GM21381 (cell line): Measurements from ENCODE around the gene M6PR.
A peak's percentile ranks its signal among the peaks of the same experiment; 100 is the strongest.
"Not testable (repeated sequence)": the region's sequence is repeated elsewhere in the genome, so short reads cannot be mapped to it uniquely, and the experiment has no call there.

Source experiments
- ATAC-seq: cut with Tn5 transposase; IDR thresholded peaks from one replicate; pipeline ENCODE4 v1.9.1; 2021; ENCODE audit warnings: mild to moderate bottlenecking, moderate library complexity; ENCODE audit not compliant: unreplicated experiment

The M6PR gene

DNA sequence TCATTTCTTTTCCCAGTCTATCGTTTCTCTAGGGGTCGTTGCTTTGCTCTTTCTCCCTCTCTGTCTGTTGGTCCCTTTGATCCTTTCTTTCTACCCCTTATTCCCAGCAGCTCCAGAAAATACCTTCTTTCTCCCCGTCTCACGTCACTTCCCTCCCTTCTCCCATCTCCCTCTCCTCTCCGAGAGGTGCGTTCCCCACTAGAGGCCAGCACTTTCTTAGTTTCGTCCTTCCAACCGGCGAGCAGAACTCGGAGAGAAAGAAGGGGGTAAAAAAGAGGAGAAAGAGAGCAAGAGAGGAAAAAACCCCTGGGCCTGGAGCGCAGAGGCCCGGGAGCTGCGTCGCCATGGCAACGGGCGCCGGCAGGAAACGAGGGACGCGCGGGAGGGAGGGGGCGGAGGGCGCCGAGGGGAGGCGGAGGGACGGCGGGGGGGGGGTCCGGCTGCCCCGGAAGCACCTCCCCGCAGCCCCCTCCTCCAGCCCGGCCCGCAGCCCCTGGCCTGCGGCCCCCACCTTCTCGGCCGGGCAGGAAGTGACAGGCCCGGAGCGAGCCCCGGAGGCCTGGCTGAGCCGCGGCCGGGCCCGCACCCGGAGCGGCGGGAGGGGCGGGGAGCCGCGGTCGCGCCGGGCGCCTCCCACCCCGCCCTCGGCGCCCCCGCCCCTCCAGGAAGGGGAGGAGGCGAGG, 35.3 kb downstream of the M6PR start, which contains the start of gene PHC1:
TSS of gene PHC1 (plus strand) at position 477 of the 683 bp plus-strand sequence. CDS start 3,169 bp downstream, outside the sequence.
- ATAC-seq = peak; percentile 59

DNA sequence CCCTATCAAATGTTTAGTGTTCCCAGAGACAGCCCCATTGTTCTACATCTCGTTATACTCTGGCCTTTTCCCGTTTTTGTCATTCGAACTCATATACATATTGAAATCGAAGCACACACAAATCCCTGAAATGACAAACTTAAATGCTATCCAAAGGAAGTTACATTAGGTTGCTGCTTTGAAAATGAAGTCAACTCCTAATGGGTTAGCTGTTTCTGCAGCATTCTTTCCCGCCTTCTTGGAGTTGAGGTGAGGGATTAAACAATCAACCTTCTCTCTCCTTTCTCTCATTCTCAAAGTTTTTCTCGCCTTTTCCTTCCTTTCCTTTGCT, 35.8 kb downstream of the M6PR start:
- no peak for ATAC-seq

DNA sequence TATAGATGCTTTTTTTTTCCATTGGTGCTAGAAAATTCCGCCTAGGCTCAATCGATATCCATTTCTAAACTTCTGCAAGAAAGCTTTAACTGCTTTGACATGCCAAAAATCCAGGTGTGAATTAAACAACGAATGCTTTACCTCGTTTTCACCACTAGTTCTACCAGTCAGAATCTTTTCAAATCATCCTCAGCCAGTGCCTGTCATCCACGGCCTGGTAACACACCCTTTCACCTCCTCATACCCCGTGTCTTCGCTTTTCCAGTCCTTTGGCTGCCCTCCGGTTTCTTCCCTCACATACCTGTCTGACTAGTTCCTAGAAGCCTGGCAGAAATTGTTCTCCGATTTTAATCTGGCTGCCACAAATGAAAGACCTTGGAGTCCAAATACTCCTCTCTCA, 36.5 kb downstream of the M6PR start:
- no peak for ATAC-seq

DNA sequence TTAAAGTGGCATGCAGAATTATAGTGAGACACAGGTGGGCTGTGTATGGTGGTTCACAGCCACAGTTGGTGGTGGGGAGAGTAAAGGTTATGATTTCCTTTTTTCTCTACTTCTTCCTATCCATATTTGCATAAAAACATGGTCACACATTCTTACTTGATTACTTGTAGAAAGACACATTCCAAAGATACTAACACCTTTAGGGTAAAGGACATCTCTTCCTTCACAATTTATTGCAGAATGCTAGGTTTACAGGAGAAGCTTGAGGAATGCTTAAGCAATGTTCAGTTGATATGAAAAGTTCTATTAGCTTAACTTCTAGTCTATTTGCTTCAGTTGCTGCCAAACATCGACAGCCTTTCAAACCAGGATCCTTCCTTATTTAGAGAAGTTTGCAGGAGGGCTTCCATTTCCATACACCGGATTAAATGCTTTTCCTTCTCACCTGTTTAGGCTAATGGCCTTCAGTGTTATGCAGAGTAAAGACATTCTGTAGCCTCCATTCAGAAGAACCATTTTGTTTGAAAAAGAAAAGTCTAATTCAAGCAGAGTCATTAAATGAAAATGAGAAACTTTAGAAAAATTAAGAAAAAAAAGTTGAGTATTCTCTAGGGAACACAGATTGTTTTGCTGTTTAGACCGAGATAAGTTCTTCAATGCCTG, 37.7 kb downstream of the M6PR start:
- ATAC-seq = no peak

DNA sequence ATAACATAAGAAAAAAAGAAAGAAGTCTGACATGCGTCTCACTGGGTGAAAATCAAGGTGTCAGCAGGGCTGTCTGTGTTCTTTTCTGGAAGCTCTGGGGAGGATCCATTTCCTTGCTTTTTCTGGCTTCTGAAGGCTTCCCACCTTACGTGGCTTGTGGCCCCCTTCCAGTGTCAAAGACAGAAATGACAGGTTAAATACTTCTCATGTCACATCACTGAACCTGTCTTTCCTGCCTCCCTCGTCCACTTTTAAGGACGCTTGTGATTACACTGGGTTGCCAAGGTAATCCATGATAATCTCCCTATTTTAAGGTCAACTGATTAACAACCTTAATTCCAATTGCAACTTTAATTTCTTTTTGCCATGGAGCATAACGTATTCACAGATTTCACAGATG, 39.7 kb downstream of the M6PR start:
- ATAC-seq = no peak

DNA sequence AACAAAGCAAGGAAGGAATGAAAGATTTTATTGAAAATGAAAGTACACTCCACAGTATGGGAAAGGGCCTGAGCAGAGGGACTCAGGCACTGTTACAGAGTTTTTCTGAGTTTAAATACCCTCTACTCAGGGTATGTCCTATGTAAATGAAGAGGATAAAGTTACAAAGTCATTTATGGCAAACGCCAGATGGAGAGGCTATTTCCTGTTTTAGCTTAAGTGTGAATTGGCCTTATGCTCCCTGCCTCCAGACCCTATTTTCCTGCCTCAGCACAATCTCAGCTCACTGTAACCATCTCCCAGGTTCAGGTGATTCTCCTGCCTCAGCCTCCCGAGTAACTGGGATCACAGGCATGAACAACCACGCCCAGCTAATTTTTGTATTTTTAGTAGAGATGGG, 41.9 kb downstream of the M6PR start:
- ATAC-seq = no peak

DNA sequence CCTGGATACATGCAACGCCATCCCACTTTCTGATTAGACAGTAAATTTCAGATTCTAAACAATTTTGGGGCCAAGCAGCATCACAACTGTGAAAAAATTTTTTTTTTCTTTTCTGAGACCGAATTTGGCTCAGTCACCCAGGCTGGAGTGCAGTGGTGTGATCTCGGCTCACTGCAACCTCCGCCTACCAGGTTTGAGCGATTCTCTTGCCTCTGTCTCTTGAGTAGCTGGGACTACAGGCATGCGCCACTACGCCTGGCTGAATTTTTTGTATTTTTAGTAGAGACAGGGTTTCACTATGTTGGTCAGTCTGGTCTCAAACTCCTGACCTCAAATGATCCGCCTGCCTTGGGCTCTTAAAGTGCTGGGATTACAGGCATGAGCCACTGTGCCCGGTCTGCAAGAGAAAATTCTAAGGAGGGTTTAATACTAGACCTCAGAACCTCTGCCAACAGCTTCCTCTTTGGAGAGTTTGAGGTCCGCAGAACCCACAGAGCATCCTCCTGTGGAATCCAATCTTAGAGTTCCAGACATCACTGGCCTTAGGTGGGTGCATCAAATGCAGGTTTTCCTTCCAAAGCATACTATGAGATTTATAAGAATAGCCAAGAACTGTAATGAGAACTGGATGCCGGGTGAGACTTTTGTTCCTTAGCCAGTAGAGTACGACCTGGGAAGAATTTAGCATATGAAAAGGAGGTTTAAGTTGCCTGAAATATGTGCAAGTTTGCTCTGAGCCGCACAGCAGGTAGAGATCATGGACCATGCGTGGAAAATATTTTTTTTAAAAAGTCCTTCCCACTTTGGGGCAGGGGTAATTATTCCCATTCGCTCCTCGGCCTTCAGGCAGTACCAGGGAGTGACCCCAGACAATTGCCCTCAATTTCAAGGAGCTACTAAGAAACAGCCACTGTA, 42.9 kb downstream of the M6PR start:
- ATAC-seq = no peak

DNA sequence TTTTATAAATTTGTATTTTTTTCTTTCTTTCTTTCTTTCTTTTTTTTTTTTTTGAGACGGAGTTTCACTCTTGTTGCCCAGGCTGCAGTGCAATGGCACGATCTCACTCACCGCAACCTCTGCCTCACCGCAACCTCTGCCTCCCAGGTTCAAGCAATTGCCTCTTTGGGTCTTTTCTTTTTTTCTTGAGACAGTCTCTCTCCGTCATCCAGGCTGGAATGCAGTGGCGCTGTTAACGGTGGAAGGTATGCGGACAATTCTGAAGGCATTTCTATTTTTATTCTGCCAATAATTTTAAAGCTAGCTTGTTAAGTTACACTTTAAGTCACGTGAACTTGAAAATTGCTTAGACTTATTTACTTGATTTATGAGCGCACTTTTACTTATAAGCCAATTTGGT, 43.9 kb downstream of the M6PR start:
- ATAC-seq = no peak

DNA sequence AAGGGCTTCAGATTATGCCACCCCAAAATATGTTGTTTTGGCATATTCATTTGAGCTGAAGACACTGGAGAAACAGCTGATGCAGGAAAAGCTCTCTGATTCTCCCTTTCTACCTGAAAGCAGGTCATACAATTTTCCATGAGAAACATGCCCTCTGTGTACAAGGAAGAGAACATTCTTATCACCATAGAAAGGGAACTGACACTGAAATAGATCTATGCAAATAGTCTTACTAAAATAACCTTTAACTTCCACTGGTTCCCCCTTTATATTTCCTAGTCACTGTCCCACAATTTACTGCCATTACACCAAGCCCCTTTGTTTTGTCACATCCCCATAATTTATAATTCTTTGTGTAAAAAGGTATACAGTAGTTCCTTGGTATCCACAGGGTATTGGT, 44.8 kb downstream of the M6PR start:
- ATAC-seq = no peak

DNA sequence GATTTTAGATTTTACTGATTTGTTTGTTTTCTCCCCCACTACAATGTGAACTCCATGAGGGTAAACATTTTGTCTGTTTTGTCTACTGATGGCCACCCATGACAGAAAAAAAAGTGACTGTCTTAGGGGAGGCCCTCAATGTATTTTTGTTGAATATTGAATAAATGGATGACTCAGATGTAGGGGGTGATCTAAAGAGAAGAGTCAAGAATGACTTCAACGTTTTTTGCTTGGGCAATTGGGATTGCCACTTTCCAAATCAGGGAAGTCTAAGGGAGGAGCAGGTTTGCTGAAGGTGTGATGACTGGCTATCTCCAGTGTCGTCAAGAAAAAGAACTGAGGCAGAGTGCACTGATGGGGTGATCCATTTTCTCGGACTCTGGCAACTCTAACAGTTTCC, 45.8 kb downstream of the M6PR start:
- ATAC-seq = no peak

DNA sequence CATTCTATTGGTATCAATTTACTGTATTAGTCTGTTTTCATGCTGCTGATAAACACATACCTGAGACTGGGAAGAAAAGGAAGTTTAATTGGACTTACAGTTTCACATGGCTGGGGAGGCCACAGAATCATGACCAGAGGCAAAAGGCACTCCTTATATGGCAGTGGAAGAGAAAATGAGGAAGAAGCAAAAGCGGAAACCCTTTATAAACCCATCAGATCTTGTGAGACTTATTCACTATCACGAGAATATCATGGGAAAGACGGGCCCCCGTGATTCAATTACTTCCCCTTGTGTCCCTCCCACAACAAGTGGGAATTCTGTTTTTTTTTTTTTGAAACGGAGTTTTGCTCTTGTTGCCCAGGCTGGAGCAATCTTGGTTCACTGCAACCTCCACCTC, 46.7 kb downstream of the M6PR start:
- ATAC-seq = not testable (repeated sequence)

DNA sequence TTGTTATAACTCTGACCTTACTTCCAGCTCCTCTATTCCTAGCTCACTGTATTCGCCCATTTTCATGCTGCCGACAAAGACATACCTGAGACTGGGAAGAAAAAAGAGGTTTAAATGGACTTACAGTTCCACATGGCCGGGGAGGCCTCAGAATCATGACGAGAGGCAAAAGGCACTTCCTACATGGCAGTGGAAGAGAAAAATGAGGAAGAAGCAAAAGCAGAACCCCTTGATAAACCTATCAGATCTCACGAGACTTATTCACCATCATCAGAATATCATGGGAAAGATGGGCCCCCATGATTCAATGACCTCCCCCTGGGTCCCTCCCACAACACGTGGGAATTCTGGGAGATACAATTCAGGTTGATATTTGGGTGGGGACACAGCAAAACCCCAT, 49.6 kb downstream of the M6PR start:
- ATAC-seq = no peak

DNA sequence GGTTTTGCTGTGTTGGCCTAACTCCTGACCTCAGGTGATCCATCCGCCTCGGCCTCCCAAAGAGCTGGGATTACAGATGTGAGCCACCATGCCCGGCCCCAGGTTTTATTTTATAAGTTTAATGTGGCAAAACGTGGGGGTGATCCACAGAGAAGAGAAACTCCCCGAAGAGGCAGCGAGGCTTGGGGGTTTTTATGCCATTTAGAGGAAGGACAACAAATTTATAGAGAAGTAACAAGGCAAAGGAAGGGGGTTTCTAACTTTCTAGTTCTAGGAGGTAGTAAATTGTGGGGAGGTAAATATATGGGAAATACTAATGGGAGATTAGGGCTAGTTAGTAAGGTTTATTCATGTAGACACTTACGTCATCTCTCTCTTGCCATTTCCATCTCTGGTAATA, 52.4 kb downstream of the M6PR start:
- ATAC-seq = no peak

DNA sequence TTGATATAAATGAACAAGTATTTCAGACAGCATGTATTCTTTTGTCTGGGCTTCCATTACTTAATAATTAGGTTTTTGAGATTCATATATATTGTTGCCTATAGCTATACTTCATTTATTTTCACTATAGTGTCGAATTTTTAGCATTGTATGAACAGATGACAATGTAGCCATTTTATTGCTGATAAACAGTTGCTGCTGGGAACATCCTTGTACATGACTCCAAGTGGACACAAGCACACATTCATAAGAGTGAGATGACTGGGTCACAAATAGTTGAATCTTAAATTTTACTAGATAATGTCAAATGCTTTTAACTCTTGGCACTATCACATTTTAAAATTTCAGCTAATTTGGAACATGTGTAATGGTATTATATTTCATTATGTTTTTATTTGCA, 54.5 kb downstream of the M6PR start:
- no peak for ATAC-seq

DNA sequence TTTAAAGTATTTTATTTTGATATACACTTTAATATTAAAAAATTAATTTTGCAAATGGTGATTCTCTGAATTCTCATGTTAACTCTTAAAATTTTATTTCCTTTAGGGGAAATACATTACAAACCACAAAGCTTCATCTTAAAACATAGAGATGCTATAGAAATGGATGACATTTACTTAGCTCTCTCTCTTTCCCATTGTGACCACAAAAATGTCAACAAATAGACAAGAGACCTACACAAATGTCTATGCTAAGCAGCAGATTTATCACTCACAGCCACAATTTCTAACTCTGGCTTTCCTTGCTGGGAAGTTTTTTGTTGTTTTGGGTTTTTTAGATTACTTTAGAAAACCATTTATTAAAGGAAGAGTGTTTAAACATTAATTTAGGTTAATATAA, 55.1 kb downstream of the M6PR start:
- no peak for ATAC-seq

DNA sequence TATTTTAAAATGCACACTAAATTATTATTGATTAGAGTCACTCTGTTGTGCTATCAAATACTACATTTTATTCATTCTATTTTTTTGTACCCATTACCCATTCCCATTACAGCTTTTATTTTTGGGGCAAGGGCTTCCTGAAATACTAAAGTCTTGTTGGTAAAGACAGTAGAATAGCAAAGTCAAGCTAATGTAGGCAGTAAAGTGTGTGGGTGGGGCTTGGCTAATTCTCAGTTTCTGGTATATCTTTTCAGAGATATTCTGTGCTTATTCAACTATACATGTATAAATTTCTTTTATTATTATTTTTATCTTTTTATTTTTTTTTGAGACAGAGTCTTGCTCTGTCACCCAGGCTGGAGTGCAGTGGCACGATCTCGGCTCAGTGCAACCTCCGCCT, 57.5 kb downstream of the M6PR start:
- no peak for ATAC-seq
